Suppressor macrophage treated with lipopolysaccharide for 4 hours (primary cell): ENCODE measurements around the gene CADPS2.

Experiments
- DNase-seq: peaks from one replicate; pipeline ENCODE4 v3.0.0-alpha.2; 2020

The CADPS2 gene

GRCh38 chr7:122429926-122430325, 456.3 kb downstream of the CADPS2 start:
- DNase-seq = no peak

GRCh38 chr7:122425731-122426130, 460.5 kb downstream of the CADPS2 start:
- DNase-seq = no peak

DNA sequence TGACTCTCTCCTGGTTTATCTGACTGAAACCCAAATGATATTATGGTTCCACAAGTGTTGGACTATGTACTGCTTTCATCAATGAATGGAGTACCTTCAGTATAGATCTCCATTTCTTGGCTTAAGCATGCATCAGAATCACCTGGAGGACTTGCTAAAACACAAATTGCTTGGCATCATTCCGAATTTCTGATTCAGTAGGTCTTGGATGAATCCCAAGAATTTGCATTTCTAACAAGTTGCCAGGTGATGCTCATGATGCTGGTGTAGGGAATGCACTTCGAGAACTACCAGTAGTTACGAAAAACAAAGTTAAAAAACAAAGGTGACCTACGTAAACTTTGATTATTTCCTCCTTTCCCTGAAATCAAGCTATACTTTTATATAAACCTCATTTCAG, 462.7 kb downstream of the CADPS2 start:
- DNase-seq = no peak

DNA sequence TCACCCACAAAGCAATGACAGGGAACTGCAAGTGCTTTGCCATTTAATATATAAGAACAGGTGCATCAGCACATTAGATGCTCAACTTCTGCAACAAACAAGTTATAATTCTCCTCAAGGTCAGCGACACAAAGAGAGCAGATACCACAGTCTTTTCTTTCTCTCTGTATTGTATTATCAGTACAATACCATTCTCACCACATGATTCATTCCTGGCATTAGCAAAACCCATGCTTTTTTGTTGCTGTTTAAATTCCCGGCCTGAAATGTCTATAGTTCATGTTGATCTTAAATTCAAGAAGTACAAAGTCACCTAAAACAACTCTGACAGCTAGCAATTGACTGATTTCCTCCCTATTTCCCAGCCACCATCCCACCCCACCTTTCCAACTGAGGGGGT, 469.9 kb downstream of the CADPS2 start:
- no peak for DNase-seq

- DNase-seq = no peak
These were observed 470.8 kb downstream of the CADPS2 start for GRCh38 chr7:122415510-122415909.

GRCh38 chr7:122413339-122413738, 472.9 kb downstream of the CADPS2 start:
- no peak for DNase-seq

DNA sequence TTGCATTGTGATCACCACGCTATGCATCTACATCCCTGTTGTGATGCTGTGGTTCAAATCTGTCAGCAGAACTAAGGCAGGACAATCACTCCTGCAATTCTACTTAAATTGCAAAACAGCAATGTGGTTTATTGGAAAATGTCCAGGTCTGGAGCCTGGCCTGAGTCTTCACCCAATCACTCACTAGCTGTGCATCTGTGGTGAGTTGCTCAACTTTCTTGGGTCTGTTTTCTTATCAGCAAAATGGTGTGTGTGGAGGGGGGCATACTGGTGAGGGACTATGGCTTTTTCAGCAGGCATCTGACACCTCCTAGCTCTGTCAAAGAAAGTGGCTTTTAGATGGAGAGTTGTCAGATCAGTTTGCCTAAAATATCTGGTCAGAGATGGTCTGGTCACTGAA, 473.4 kb downstream of the CADPS2 start:
- no peak for DNase-seq

- DNase-seq = no peak
These were observed 473.8 kb downstream of the CADPS2 start for GRCh38 chr7:122412441-122412840.

- DNase-seq = no peak
These were observed 479.1 kb downstream of the CADPS2 start for GRCh38 chr7:122407195-122407594.

- DNase-seq = no peak
These were observed 483.1 kb downstream of the CADPS2 start for GRCh38 chr7:122403113-122403512.

DNA sequence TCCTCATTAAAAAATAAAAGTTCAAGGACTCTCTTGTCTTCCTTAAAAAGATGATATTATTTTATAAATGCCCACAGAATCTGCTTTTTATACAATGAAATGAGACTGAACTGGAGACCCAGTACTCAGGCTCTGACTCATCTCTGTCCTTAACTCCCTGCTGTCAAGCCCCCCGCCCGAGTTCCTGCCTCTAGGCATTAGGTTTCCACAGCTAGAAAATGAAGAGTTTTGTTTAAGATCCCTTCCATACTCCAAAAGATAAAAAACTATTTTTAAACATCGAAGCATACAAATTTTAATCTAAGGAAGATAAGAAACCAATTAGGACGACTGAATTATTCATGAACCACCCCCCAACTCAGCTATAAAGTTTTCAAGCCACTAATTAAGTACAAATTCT, 484.0 kb downstream of the CADPS2 start:
- no peak for DNase-seq

GRCh38 chr7:122397381-122397780, 488.9 kb downstream of the CADPS2 start:
- DNase-seq = no peak

DNA sequence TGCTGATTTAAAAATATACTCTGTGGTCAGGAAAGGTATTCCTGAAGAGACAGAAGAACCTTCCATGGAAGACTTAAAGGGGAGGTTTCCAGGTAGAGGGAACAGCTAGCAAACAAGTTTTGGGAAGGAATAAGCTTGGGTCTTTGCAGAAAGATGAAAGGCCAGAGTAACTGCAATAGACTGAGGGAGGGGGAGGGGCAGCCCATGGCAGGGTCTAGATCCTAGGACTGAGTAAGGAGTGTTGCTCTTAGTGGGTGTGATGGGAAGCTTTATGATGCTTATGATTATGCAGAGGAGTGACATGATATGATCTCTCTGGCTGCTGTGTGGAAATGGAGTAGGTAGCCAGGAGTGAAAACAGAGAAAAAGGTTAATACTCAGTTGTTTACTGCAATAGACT, 491.7 kb downstream of the CADPS2 start:
- no peak for DNase-seq

GRCh38 chr7:122384528-122384927, 501.7 kb downstream of the CADPS2 start:
- DNase-seq = no peak

DNA sequence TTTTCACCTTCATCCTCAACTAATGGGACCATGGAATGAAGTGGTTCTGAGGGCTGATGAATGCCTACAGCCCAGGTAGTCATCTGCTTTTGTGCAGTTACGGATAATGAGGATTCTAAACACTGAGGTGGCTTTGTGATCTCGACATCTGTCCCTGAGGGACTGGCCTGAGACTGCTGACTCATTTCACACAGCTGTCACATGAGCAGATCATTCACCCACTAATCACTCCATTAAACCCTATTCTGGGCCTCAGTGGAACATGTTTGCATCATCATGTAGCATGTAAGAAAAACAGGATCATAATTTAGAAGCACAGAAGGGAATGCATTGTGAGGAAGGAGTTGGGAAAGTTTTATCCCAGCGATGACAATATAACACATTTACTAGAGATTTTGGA, 502.3 kb downstream of the CADPS2 start:
- no peak for DNase-seq

- DNase-seq = no peak
These were observed 505.3 kb downstream of the CADPS2 start for GRCh38 chr7:122380992-122381391.

DNA sequence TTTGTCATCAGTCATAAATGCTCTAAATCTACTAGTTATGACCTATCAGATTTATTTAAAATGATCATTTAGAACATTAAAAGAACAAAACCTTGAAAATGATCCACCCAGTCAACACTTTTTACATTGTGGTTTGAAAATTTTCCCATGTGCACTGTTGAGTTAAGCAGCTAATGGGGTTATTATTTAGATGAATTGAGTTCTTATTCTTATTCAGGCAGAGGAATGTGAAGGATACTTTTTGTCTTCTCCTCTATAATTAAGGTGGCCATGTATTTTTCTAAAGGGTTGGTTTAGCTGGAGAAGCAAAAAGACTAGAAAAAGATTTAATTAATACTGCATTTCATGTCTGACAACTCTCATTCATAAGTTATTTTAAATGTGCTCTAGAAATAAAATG, 506.8 kb downstream of the CADPS2 start:
- no peak for DNase-seq

DNA sequence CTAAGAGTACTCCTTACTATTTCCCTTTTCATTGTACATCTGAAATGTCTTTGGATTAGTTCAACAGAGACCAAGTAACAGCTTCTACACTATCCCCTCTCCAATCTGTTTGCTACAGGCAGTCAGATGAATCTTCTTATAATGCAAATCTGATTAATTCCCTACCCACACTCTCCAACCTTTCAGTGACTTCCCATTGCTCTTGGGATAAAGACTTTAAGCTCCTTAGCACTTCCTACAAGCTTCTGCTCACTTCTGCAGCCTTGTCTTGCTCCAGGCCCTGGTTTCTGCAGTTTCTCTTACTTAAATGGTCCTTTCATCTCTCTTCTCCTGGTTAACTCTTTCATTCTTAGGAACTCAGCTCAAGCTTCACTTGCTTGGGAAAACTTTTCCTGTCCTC, 516.5 kb downstream of the CADPS2 start:
- DNase-seq = no peak

DNA sequence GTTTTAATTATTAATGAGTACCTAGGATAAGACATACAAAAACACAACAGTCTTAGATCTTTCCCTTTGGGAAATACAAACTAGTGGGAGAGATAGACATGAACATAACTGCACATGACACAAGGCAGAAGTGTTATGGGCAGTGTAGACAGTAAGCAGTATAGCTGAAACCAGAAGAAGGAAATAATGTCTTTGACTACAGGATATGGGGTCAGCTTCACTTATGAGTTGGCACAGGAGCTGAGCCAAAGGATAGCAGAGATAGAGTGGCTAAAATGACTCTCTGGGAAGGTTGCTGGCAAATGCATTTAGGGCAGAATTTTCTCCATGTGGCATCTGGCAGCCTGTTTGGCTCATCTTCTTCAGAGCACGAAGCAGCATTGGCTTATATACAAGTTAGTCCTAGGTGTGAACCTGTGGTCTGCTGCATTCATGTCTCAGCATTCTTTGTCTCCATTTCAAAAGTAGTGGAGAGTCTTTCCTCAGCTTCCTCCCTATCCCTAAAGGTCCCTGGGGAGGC, 521.4 kb downstream of the CADPS2 start:
- DNase-seq = no peak

DNA sequence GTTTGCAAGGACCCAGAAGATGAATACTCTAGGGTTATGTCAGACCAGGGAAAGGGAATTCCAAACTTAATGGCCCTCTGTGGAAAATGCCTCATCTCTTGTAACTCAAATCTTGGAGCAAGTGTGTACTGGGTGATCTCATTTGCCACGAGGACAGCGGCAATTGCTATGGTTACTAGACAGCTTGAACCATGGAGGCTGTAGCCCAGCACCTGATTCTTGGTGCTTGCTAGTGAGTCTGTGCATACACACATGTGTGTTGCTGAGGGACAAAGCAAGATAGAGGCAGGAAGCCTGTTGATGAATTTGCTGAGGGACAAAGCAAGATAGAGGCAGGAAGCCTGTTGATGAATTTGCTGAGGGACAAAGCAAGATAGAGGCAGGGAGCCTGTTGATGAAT, 523.1 kb downstream of the CADPS2 start:
- no peak for DNase-seq

- no peak for DNase-seq
These were observed 523.8 kb downstream of the CADPS2 start for GRCh38 chr7:122362473-122362872.

GRCh38 chr7:122354656-122355055, 531.6 kb downstream of the CADPS2 start:
- no peak for DNase-seq

DNA sequence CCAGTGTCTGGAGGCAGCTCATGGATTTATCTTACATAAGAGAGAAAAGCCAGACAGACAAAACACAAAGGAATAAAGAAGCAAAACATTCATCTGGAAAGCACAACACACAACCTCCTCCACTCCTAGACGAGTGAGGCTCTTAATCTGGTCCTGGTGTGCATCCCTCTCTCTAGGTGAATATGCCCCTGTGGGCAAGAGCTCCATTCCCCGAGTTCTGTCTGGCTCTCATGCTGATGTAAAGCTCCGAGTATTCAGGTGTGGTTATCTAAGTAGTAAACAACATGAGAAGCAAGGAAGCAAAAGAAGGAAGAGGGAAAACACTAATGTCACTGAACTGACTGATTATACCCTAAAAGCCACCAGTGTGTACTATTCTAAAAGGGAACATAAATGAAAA, 533.8 kb downstream of the CADPS2 start:
- DNase-seq = no peak

DNA sequence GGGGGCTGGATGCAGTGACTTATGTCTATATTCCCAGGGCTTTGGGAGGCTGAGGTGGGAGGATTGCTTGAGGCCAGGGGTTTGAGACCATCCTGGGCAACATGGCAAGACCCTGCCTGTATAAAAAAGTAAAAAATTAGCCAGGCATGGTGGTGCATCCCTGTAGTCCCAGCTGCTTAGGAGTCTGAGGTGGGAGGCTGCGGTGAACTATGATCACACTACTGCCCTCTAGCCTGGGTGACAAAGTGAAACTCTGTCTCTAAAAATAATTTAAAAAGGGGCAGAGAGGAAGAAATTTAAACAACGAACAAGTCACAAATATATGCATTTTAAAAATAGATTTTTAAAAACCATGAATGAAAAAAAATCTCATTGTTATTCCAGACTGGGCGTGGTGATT, 535.6 kb downstream of the CADPS2 start:
- no peak for DNase-seq

DNA sequence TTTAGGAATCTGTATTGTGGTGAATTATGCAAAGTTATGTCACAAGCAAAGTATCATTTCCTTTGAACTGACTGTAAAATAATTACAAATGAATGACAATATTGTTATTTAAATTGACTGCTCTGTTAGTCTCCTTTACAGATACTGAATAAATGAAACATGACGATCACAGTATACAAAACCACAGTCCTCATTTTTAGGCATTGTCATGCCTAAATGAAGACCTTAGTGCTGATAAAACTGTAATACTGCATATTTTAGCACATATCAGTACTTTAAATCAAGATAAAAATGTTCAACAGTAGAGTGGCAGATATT, 542.0 kb downstream of the CADPS2 start:
- DNase-seq = no peak
